AG04449 (cell line): ENCODE measurements around the gene GPC2.
A peak's percentile ranks its signal among the peaks of the same experiment; 100 is the strongest.
"Not testable (repeated sequence)": the region's sequence is repeated elsewhere in the genome, so short reads cannot be mapped to it uniquely, and the experiment has no call there.

Source experiments
- CTCF ChIA-PET: fragments of 350-600 bp; formaldehyde crosslinking; extraction: SDS; loops from one replicate; lab custom pipeline; 2021; ENCODE audit warnings: antibody characterized with exemption; lab: Yijun Ruan, JAX
- POLR2A ChIA-PET: fragments of 400-600, 350-600 bp; formaldehyde crosslinking; extraction: SDS; loops from one replicate; lab custom pipeline; 2020; ENCODE audit warnings: antibody characterized with exemption, inconsistent platforms; lab: Yijun Ruan, JAX
- DNase-seq: peaks from one replicate; pipeline ENCODE4 v3.0.0-alpha.2; 2010; ENCODE audit warnings: low read depth, low spot score
- H3K4me3 ChIP-seq: 2 replicates; pipeline ENCODE4 v1.5.1; 2011; ENCODE audit warnings: low read depth, mild to moderate bottlenecking, control low read depth, low read length
- TF ChIP-seq, protein P1 (sequence below): IDR thresholded peaks from one replicate; pipeline ENCODE4 v1.5.1; 2011; ENCODE audit warnings: mild to moderate bottlenecking, moderate library complexity, low read length, control low read depth, inconsistent platforms; ENCODE audit not compliant: insufficient read depth; ENCODE audit errors: missing control alignments

Gene GPC2

DNA sequence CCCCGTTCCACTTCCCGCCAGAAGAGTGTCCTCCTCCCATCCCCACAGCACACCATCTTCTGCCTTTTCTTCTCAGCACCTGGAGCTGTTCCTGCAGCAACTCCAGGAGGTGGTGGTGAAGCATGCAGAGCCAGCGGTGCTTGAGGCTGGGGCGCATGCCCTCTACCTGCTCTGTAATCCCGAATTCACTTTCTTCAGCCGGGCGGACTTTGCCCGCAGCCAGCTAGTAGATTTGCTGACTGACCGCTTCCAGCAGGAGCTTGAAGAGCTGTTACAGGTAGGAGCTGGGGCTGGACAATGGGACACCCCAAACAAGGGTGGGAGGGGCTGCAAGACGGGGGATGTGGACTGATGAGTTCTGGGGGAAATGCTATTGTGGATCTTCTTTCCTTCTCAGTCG lies 23.5 kb upstream of the GPC2 start:
- no peak overlapping the region for H3K4me3 ChIP-seq
- ChIA-PET CTCF (interaction anchor here (1.5 to 4.7 kb wide), 2 partner anchors 11 to 68 kb away, joined by 4 to 29 read pairs; no protein-coding TSS in a partner anchor), POLR2A (no interaction called here)
- no peak for DNase-seq
- TF ChIP-seq, protein P1, sequence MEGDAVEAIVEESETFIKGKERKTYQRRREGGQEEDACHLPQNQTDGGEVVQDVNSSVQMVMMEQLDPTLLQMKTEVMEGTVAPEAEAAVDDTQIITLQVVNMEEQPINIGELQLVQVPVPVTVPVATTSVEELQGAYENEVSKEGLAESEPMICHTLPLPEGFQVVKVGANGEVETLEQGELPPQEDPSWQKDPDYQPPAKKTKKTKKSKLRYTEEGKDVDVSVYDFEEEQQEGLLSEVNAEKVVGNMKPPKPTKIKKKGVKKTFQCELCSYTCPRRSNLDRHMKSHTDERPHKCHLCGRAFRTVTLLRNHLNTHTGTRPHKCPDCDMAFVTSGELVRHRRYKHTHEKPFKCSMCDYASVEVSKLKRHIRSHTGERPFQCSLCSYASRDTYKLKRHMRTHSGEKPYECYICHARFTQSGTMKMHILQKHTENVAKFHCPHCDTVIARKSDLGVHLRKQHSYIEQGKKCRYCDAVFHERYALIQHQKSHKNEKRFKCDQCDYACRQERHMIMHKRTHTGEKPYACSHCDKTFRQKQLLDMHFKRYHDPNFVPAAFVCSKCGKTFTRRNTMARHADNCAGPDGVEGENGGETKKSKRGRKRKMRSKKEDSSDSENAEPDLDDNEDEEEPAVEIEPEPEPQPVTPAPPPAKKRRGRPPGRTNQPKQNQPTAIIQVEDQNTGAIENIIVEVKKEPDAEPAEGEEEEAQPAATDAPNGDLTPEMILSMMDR, result no peak

DNA sequence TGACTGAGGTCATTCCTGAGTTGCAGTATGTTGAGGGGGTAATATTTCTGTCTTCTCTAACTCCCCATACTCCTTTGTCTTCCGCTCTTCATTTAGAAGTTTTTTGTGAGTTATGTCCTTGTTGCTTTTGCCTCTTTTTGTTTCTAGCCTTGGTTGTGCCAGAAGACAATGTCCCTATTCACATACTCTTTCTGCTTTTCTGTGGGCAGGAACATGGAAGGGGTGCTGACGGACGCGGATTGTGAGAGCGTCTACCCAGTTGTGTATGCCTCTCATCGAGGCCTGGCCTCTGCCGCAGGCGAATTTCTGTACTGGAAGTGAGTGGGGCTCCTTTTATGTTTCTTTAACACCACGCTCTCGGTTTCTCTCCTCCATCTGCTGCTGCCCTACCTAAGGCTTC lies 21.1 kb upstream of the GPC2 start:
- CTCF ChIA-PET, result interaction anchor here (2.6 to 4.7 kb wide), 2 partner anchors 9 to 66 kb away, joined by 10 to 29 read pairs; no protein-coding TSS in a partner anchor
- POLR2A ChIA-PET, result no interaction called here
- no peak overlapping the region for H3K4me3 ChIP-seq
- no peak for DNase-seq
- TF ChIP-seq, protein P1, result no peak

DNA sequence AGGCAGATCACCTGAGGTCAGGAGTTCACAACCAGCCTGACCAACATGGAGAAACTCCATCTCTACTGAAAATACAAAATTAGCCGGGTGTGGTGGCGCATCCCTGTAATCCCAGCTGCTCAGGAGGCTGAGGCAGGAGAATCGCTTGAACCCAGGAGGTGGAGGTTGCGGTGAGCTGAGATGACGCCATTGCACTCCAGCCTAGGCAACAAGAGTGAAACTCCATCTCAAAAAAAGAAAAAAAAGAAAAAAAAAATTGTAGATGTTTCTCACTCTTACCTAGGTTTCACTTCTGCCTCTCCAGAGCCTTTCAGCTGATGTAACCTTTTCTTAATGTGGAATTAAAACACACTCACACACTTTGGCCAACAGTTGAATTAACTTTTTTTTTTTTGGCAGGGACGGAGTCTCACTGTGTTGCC lies 18.7 kb upstream of the GPC2 start:
- CTCF ChIA-PET, result interaction anchor here (3.6 kb wide), 1 partner anchor 64 kb away, joined by 25 read pairs; no protein-coding TSS in a partner anchor
- POLR2A ChIA-PET, H3K4me3 ChIP-seq, DNase-seq: not testable (repeated sequence)

DNA sequence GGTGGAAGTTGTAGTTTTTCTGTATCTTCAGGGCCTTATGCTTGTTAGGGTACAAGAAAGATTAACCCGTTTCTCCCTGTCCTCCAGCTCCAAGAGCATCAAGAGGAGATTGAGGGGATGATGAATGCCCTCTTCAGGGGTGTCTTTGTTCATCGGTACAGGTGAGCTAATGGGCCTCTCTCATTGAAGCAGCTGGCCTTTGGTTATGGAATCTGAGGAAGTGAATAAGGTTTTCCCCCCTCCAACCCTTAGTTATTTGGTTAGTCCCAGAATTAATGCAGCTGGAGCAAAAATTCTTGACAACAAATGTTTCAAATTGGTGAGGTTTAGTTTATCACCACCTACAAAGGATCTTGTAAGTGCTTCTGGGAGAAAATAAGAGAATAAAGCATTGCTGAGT lies 18.0 kb upstream of the GPC2 start:
- POLR2A ChIA-PET, result no interaction called here
- no peak for DNase-seq
- CTCF ChIA-PET, result interaction anchor here (0.7 to 3.6 kb wide), 3 partner anchors 9 to 64 kb away, joined by 3 to 25 read pairs (median 3); no protein-coding TSS in a partner anchor
- TF ChIP-seq, protein P1, result no peak
- no peak overlapping the region for H3K4me3 ChIP-seq

DNA sequence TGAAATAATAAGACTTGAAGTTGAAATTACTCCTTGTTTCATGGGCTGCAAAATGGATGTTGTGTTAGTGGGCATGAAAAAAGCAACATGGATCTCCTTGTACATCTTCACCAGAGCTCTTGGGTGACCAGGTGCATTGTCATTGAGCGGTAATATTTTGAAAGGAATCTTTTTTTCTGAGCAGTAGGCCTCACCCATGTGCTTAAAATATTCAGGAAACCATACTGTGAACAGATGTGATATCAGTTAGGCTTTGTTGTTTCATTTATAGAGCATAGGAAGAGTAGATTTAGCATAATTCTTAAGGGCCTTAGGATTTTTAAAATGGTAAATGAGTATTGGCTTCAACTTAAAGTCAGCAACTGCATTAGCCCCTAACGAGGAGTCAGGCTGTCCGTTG lies 15.8 kb upstream of the GPC2 start:
- H3K4me3 ChIP-seq, result no peak overlapping the region
- TF ChIP-seq, protein P1, result no peak
- ChIA-PET POLR2A (no interaction called here), CTCF (interaction anchor here (0.9 to 3.6 kb wide), 3 partner anchors 10 to 61 kb away, joined by 3 to 25 read pairs (median 7); no protein-coding TSS in a partner anchor)
- DNase-seq, result no peak

DNA sequence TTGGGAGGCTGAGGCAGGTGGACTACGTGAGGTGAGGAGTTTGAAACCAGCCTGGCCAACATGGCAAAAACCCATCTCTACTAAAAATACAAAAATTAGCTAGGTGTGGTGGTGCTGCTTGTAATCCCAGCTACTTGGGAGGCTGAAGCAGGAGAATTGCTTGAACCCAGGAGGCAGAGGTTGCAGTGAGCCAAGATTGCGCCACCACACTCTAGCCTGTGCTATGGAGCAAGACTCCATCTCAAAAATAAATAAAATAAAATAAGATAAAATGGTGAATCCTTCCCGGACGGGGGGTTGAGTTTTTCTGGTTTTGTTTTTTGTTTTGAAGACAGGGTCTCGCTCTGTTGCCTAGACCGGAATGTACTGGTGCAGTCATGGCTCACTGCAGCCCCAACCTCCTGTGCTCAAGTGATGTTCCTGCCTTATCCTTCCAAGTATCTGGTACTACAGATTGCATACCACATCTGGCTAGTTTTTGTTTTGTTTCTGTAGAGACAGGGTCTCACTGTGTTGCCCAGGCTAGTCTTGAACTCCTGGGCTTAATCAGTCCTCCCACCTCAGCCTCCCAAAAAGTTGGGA lies 15.2 kb upstream of the GPC2 start:
- H3K4me3 ChIP-seq, DNase-seq, POLR2A ChIA-PET: not testable (repeated sequence)
- CTCF ChIA-PET, result interaction anchor here (0.9 to 2.6 kb wide), 2 partner anchors 10 to 25 kb away, joined by 3 to 7 read pairs; no protein-coding TSS in a partner anchor

DNA sequence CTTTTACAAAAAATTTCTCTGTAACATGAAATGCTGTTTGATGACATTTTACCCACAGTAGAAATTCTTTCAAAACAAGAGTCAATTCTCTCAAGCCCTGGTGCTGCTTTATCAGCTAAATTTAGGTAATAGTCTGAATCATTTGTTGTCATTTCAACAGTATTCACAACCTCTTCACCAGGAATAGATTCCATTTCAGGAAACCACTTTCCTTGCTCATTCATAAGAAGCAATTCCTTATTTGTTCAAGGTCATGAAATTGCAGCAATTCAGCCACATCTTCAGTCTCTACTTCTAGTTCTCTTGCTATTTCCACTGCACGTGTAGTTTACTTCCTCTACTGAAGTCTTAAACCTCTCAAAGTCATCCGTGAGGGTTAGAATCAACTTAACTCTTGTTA lies 14.6 kb upstream of the GPC2 start:
- H3K4me3 ChIP-seq, result no peak overlapping the region
- POLR2A ChIA-PET, result no interaction called here
- peak; percentile 52 for DNase-seq
- TF ChIP-seq, protein P1, result no peak
- CTCF ChIA-PET, result no interaction called here
